H1 (cell line): ENCODE results near the gene SEPTIN2. TPM values are rescaled to one million over a fixed set of nuclear protein-coding genes. Genes with fewer than 3 reads are reported as not detected.

Source experiments
- CTCF ChIA-PET: fragments of 300-600 bp; sonication (Branson Sonifier 250); formaldehyde crosslinking; loops from one replicate; lab custom pipeline; 2021; ENCODE audit not compliant: partially characterized antibody; lab: Charles Lee
- POLR2A ChIA-PET: fragments of 300-600 bp; sonication (Branson Sonifier 250); formaldehyde crosslinking; loops from one replicate; lab custom pipeline; 2021; ENCODE audit warnings: inconsistent platforms; ENCODE audit not compliant: partially characterized antibody; lab: Charles Lee
- DNase-seq, 2 experiments: peaks; one replicate each; pipeline versions ENCODE4 v3.0.0 to v3.0.0-alpha.2; 2010 to 2022; ENCODE audit warnings: low spot score in 2 of 2, low read depth in 1 of 2, mixed read lengths in 1 of 2
- FAIRE-seq: peaks from 2 replicates; lab custom pipeline; 2011; peaks lifted over from hg19 to GRCh38; lab: Jason Lieb, UNC
- H2AFZ ChIP-seq: 2 replicates; pipeline ENCODE4 v1.8.1; 2012; ENCODE audit warnings: low read length, inconsistent platforms
- H2AK5ac ChIP-seq: 2 replicates; pipeline ENCODE4 v1.6.1; 2013; ENCODE audit warnings: low read depth, low read length
- H2BK120ac ChIP-seq: replicated peaks from 2 replicates; pipeline ENCODE3; 2013; ENCODE audit warnings: low read depth, low read length, inconsistent platforms
- H2BK12ac ChIP-seq: 2 replicates; pipeline ENCODE4 v1.6.1; 2013; ENCODE audit warnings: low read depth, low read length
- H2BK15ac ChIP-seq: 2 replicates; pipeline ENCODE4 v1.6.1; 2013; ENCODE audit warnings: low read length
- H2BK20ac ChIP-seq: 2 replicates; pipeline ENCODE4 v1.6.1; 2013; ENCODE audit warnings: low read length
- H2BK5ac ChIP-seq: 2 replicates; pipeline ENCODE4 v1.6.1; 2013; ENCODE audit warnings: low read depth, low read length
- H3K14ac ChIP-seq: 2 replicates; pipeline ENCODE4 v1.6.1; 2013; ENCODE audit warnings: inconsistent platforms; ENCODE audit not compliant: insufficient read length
- H3K18ac ChIP-seq: 2 replicates; pipeline ENCODE4 v1.6.1; 2013; ENCODE audit warnings: low read length; ENCODE audit errors: extremely low read depth
- H3K23ac ChIP-seq: 2 replicates; pipeline ENCODE4 v1.6.1; 2013; ENCODE audit warnings: inconsistent platforms; ENCODE audit not compliant: insufficient read length
- H3K23me2 ChIP-seq: 2 replicates; pipeline ENCODE4 v1.6.1; 2013; ENCODE audit warnings: low read depth, low read length
- H3K27ac ChIP-seq: 2 replicates; pipeline ENCODE4 v1.6.1; 2011; ENCODE audit warnings: low read depth, low read length, inconsistent platforms
- H3K27me3 ChIP-seq, 4 experiments: replicated peaks in 1 of 4; 1 replicate in 1 of 4; 2 replicates in 3 of 4; pipeline versions ENCODE4 v1.6.1 to v1.8.1; 2011 to 2013; ENCODE audit warnings: low read length in 3 of 4, mild to moderate bottlenecking in 3 of 4, inconsistent platforms in 2 of 4, mixed read lengths in 2 of 4, moderate library complexity in 1 of 4; ENCODE audit not compliant: control insufficient read depth in 3 of 4, insufficient read depth in 3 of 4; ENCODE audit errors: extremely low read depth in 1 of 4
- H3K36me3 ChIP-seq, 4 experiments: 2 replicates each; pipeline versions ENCODE4 v1.6.1 to v1.8.1; 2011 to 2013; ENCODE audit warnings: mild to moderate bottlenecking in 4 of 4, low read length in 3 of 4, moderate library complexity in 2 of 4, control low read depth in 1 of 4, inconsistent platforms in 1 of 4; ENCODE audit not compliant: insufficient read depth in 4 of 4, control insufficient read depth in 2 of 4
- H3K4ac ChIP-seq: replicated peaks from 2 replicates; pipeline ENCODE3; 2013; ENCODE audit warnings: low read length, low read depth, mixed read lengths, inconsistent platforms; ENCODE audit not compliant: insufficient read length
- H3K4me1 ChIP-seq, 4 experiments: replicated peaks in 1 of 4; 1 replicate in 1 of 4; 2 replicates in 3 of 4; pipeline versions ENCODE4 v1.6.1 to v1.8.1; 2011 to 2013; ENCODE audit warnings: low read length in 3 of 4, inconsistent platforms in 2 of 4, mixed read lengths in 1 of 4; ENCODE audit not compliant: insufficient read depth in 4 of 4, control insufficient read depth in 3 of 4
- H3K4me2 ChIP-seq, 2 experiments: 2 replicates each; pipeline versions ENCODE4 v1.6.1 to v1.8.1; 2011 to 2013; ENCODE audit warnings: low read depth in 2 of 2, low read length in 2 of 2, control low read depth in 1 of 2, inconsistent platforms in 1 of 2, mild to moderate bottlenecking in 1 of 2; ENCODE audit not compliant: insufficient read depth in 1 of 2
- H3K4me3 ChIP-seq, 4 experiments: fragments of 200-600, 300-600 bp in 1 of 4; sonication (generic), shearing (Covaris generic), sonication (Bioruptor Twin) in 1 of 4; 2 replicates each; pipeline versions ENCODE4 v1.5.1 to v1.8.1; 2011 to 2016; ENCODE audit warnings: low read length in 4 of 4, low read depth in 3 of 4, control low read depth in 2 of 4, inconsistent platforms in 2 of 4, mild to moderate bottlenecking in 2 of 4, mixed read lengths in 1 of 4, moderate library complexity in 1 of 4; ENCODE audit not compliant: insufficient read depth in 2 of 4; ENCODE audit errors: extremely low read depth in 1 of 4
- H3K56ac ChIP-seq: replicated peaks from 2 replicates; pipeline ENCODE3; 2013; ENCODE audit warnings: low read depth, mild to moderate bottlenecking, mixed read lengths, low read length, inconsistent platforms; ENCODE audit not compliant: insufficient read length
- H3K79me1 ChIP-seq: 2 replicates; pipeline ENCODE4 v1.6.1; 2013; ENCODE audit warnings: low read depth, low read length, control low read depth
- H3K79me2 ChIP-seq, 2 experiments: 2 replicates each; pipeline versions ENCODE4 v1.6.1 to v1.8.1; 2012 to 2013; ENCODE audit warnings: low read length in 2 of 2, mild to moderate bottlenecking in 2 of 2, inconsistent platforms in 1 of 2; ENCODE audit not compliant: insufficient read depth in 2 of 2, control insufficient read depth in 1 of 2
- H3K9ac ChIP-seq, 4 experiments: replicated peaks in 1 of 4; 1 replicate in 1 of 4; 2 replicates in 3 of 4; pipeline versions ENCODE4 v1.6.1 to v1.8.1; 2011 to 2013; ENCODE audit warnings: low read depth in 3 of 4, low read length in 3 of 4, control low read depth in 2 of 4, mild to moderate bottlenecking in 2 of 4, moderate library complexity in 2 of 4, inconsistent platforms in 1 of 4; ENCODE audit errors: extremely low read depth in 1 of 4
- H3K9me3 ChIP-seq, 2 experiments: 2 replicates each; pipeline versions ENCODE4 v1.6.1 to v1.8.1; 2012 to 2013; ENCODE audit warnings: mild to moderate bottlenecking in 2 of 2, moderate library complexity in 2 of 2, control low read depth in 1 of 2, inconsistent platforms in 1 of 2, low read depth in 1 of 2, low read length in 1 of 2, mixed read lengths in 1 of 2; ENCODE audit not compliant: insufficient read depth in 2 of 2
- H4K20me1 ChIP-seq, 2 experiments: replicated peaks in 1 of 2; 2 replicates each; pipeline versions ENCODE3 to v1.8.1; 2011 to 2013; ENCODE audit warnings: inconsistent platforms in 2 of 2, low read length in 2 of 2, mild to moderate bottlenecking in 1 of 2; ENCODE audit not compliant: insufficient read depth in 2 of 2, control insufficient read depth in 1 of 2
- H4K5ac ChIP-seq: 2 replicates; pipeline ENCODE4 v1.6.1; 2013; ENCODE audit warnings: low read length, low read depth, mixed read lengths, inconsistent platforms; ENCODE audit not compliant: insufficient read length
- H4K8ac ChIP-seq: 2 replicates; pipeline ENCODE4 v1.8.0; 2013; ENCODE audit warnings: mild to moderate bottlenecking, moderate library complexity, low read length, inconsistent platforms; ENCODE audit not compliant: insufficient read depth; ENCODE audit errors: extremely low read depth
- H4K91ac ChIP-seq: replicated peaks from 2 replicates; pipeline ENCODE3; 2013; ENCODE audit warnings: low read length, mixed read lengths, inconsistent platforms; ENCODE audit not compliant: insufficient read length
- FOSL1 ChIP-seq: IDR thresholded peaks from 2 replicates; pipeline ENCODE4 v1.6.1; 2011; ENCODE audit warnings: mild to moderate bottlenecking, low read depth, low read length, moderate library complexity; ENCODE audit not compliant: insufficient read depth
- SIN3A ChIP-seq, 2 experiments: IDR thresholded peaks in 1 of 2; conservative IDR thresholded peaks in 1 of 2; 2 replicates each; pipeline ENCODE4 v1.6.1; 2011 to 2012; ENCODE audit warnings: low read length in 2 of 2, improper control_type of control experiment in 1 of 2, low read depth in 1 of 2, mild to moderate bottlenecking in 1 of 2
- TCF12 ChIP-seq: IDR thresholded peaks from 2 replicates; pipeline ENCODE4 v1.6.1; 2011; ENCODE audit warnings: low read depth, mild to moderate bottlenecking, low read length
- WGBS, 2 experiments: shearing (Covaris generic) in 1 of 2; methylation state at CpG; one replicate each; pipeline versions ENCODE4 v1.1.6 to v1.1.7; 2013 to 2015; ENCODE audit warnings: low lambda C conversion rate in 2 of 2, mixed read lengths in 2 of 2, inconsistent platforms in 1 of 2, low coverage in 1 of 2, missing lambda C conversion rate in 1 of 2; ENCODE audit not compliant: insufficient replicate concordance in 2 of 2, insufficient coverage in 1 of 2, insufficient read length in 1 of 2; ENCODE audit errors: extremely low coverage in 1 of 2, missing lambda C conversion rate in 1 of 2; 5-methylcytosine and 5-hydroxymethylcytosine counted together
- polyA plus RNA-seq, 7 experiments: library from polyadenylated mRNA; depleted of rRNA in 3 of 7; stranded (reverse) in 5 of 7; unstranded in 2 of 7; fragments of >200 nt in 5 of 7; fragments of 200-250 nt in 2 of 7; gene quantifications; 1 replicate in 5 of 7; 2 replicates in 1 of 7; 4 replicates in 1 of 7; pipeline versions ENCODE4 v1.2.1 to v1.2.3, GENCODE V29; 2011 to 2013; ENCODE audit warnings: missing spikeins in 2 of 7, mixed read lengths in 2 of 7
- total RNA-seq: library from RNA; stranded (reverse); fragmentation: NEBNext Ultra II Directional; extraction: Animal tissue kit (Norgen Biotek cat#: 25700); gene quantifications from 2 replicates; pipeline ENCODE4 v1.2.1, GENCODE V29; 2021

Gene SEPTIN2
- total and polyA plus RNA-seq, 2 of the 8 experiments (the other 6 are each of a cell fraction or from before 2014, with no cell fraction given) = 392 to 650 TPM

DNA sequence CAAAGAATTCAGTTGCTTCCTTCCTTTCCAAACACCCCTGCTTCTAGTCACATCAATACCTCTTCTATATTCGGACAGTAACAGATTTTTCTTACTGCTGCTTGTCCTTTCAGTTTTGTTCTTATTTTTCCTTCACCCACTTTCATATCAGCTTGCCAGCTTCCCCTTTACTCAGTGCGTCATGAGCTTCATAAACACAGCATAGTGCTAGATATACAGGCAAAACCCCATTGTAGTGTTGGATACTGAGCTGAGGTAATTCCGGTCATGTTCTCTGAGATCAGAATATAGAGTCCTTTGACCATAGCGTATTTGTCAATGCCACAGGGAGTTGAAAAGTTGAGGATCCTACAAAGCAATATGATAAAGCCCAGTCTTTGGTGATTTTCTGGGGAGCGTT is 42.7 kb downstream of the SEPTIN2 start:
- Histone ChIP-seq H3K23ac (no peak overlapping the region), H2BK5ac (no peak overlapping the region), H3K79me1 (peaks cover 7% of the 10 kb centered on the region; the same call in 1 of the 2 replicates), H3K79me2 (peaks cover 0 to 48% of the 10 kb centered on the region in 2 experiments; a peak in 3 of 4 replicates), H3K4ac (no peak overlapping the region), H3K56ac (no peak overlapping the region), H4K91ac (no peak overlapping the region), H2BK120ac (no peak overlapping the region), H3K4me1 (peaks cover 1 to 10% (median 8%) of the 10 kb centered on the region in 4 experiments; a peak in 6 of 7 replicates), H3K9ac (no peak overlapping the region), H3K4me3 (no peak overlapping the region), H3K27me3 (no peaks in the 10 kb centered on the region), H3K23me2 (peaks cover 9% of the 10 kb centered on the region), H4K20me1 (peaks cover 5 to 8% of the 10 kb centered on the region in 2 experiments), H4K8ac (no peak overlapping the region), H2AK5ac (no peak overlapping the region), H3K4me2 (no peak overlapping the region), H2BK15ac (no peak overlapping the region), H3K36me3 (peaks cover 0 to 10% (median 2%) of the 10 kb centered on the region in 4 experiments; a peak in 2 of 8 replicates), H3K14ac (no peak overlapping the region), H4K5ac (no peak overlapping the region), H3K27ac (no peak overlapping the region), H2BK20ac (no peak overlapping the region), H2AFZ (no peak overlapping the region), H3K9me3 (no peaks in the 10 kb centered on the region), H2BK12ac (no peak overlapping the region), H3K18ac (no peak overlapping the region)
- CTCF ChIA-PET = interaction anchor here (0.6 to 3.5 kb wide), 10 partner anchors 8 to 182 kb away, joined by 3 to 15 read pairs (median 3); no protein-coding TSS in a partner anchor
- DNase-seq (no peak), FAIRE-seq (no peak)
- TF ChIP-seq SIN3A (conservative IDR thresholded peaks at IDR 0.05 in 1 of 2, IDR thresholded peaks at IDR 0.05 in 1 of 2; ENCODE audit: low read depth in 1 of 2, low read length in 2 of 2) = no peak
- no peak for TF ChIP-seq TCF12
- no peak for TF ChIP-seq FOSL1
- WGBS, 2 experiments = 88% methylated on average over 5 of the region's 5 CpGs; no CpG with 5 or more reads in 1 of the 2 experiments
- POLR2A ChIA-PET = interaction anchor here (0.7 to 2.4 kb wide), 5 partner anchors 10 to 200 kb away, joined by 3 to 10 read pairs (median 3); partner anchors contain the start of gene BOK
